Measurements from ENCODE around the gene OR2M7. TPM values are rescaled to one million over a fixed set of nuclear protein-coding genes. Genes with fewer than 3 reads are reported as not detected.

OR2M7 gene
- total RNA-seq, 6 experiments from 2014 or later, result not detected

DNA sequence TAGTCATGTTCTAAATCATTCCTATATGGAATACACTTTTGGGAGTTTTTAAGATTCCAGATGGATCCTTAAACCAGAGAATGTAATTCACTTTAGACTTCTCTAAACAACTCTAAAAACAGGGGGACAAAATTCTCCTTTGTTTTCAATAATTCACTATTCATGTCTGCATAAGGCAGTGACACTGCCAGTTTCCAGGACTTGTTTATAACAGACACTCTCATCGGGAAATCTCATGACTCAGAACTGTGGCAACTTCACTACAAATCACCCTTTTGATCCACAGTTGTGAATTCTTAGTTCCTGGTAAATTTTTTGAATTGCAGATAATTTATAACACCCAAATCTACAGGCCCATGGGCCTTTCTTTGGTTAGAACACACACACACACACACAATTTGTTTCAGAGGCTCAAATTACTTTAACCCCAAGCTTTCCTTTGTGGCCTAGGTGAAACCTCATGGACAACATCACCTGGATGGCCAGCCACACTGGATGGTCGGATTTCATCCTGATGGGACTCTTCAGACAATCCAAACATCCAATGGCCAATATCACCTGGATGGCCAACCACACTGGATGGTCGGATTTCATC, 36.9 kb upstream of the OR2M7 start, which contains the start of gene OR2T4:
OR2T4 (plus strand) TSS at position 545 of the 595 bp plus-strand sequence; CDS start at position 545, 0 bp downstream.
- intact Hi-C loops (cut with DNase I), result no loop called here
- WGBS (ENCODE audit: insufficient coverage, low coverage, low lambda C conversion rate, missing lambda C conversion rate), result 26% methylated on average over 3 of the region's 3 CpGs
- no peaks in the 10 kb centered on the region for H3K27me3 ChIP-seq

DNA sequence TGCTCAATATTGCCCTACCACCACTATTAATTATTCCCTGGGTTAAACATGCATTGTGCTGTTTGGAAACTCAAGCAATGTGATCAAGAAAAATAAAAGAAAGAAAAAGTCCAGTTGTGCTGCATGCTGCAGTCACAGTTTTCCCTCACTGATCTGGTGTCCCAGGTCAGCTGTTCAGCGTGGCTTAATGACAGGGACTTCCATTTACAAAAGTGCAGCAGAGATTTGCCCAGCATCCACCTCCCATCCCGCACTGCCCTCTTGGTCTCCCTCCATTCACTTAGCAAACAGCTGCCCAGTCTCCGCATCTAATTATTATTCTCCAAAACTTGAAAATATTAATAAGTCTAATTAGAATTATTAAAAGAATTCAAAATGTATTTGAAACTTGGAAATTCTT, 35.0 kb upstream of the OR2M7 start:
- no peaks in the 10 kb centered on the region for H3K27me3 ChIP-seq
- DNase-seq (no peak), ATAC-seq (no peak)
- no peaks in the 10 kb centered on the region for H3K4me1 ChIP-seq
- H3K9me3 ChIP-seq, result no peaks in the 10 kb centered on the region
- intact Hi-C loops (cut with DNase I), result no loop called here
- H3K4me3 ChIP-seq, result no peak overlapping the region
- H3K36me3 ChIP-seq, result no peaks in the 10 kb centered on the region
- H3K27ac ChIP-seq, result no peak overlapping the region
- WGBS (ENCODE audit: insufficient coverage, low coverage, low lambda C conversion rate, missing lambda C conversion rate), result 36% methylated on average over 3 of the region's 3 CpGs
- no peak for TF ChIP-seq POLR2A (IDR thresholded peaks at IDR 0.05)
- TF ChIP-seq, protein P1, sequence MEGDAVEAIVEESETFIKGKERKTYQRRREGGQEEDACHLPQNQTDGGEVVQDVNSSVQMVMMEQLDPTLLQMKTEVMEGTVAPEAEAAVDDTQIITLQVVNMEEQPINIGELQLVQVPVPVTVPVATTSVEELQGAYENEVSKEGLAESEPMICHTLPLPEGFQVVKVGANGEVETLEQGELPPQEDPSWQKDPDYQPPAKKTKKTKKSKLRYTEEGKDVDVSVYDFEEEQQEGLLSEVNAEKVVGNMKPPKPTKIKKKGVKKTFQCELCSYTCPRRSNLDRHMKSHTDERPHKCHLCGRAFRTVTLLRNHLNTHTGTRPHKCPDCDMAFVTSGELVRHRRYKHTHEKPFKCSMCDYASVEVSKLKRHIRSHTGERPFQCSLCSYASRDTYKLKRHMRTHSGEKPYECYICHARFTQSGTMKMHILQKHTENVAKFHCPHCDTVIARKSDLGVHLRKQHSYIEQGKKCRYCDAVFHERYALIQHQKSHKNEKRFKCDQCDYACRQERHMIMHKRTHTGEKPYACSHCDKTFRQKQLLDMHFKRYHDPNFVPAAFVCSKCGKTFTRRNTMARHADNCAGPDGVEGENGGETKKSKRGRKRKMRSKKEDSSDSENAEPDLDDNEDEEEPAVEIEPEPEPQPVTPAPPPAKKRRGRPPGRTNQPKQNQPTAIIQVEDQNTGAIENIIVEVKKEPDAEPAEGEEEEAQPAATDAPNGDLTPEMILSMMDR (IDR thresholded peaks at IDR 0.05), result no peak

More for the DNA sequence above, 36.9 kb upstream of the OR2M7 start, which contains the start of gene OR2T4:
- TF ChIP-seq POLR2A (IDR thresholded peaks at IDR 0.05), result no peak
- TF ChIP-seq, protein P1 (IDR thresholded peaks at IDR 0.05), result no peak
- Histone ChIP-seq H3K9me3 (no peaks in the 10 kb centered on the region), H3K4me1 (no peaks in the 10 kb centered on the region), H3K36me3 (no peaks in the 10 kb centered on the region), H3K4me3 (no peak within 1 kb of the TSS), H3K27ac (no peak within 1 kb of the TSS)
- DNase-seq (no peak), ATAC-seq (no peak)

DNA sequence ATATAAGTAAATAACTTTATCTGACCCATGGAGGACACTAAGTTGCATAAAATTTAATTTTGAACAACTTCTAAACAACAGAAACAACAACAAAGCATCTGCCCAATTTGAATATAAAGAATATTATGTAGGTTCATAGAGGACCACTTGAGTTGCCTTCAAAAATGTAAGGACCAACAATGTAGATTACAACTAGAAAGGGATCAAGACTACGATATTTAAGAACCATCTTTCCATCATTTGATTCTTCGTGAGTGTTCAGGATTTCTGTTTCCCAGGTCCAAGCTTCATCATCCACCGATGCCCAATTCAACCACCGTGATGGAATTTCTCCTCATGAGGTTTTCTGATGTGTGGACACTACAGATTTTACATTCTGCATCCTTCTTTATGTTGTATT, 24.1 kb upstream of the OR2M7 start, which contains the start of gene OR14C36:
OR14C36 (plus strand) TSS at position 301 of the 400 bp plus-strand sequence; CDS start at position 301, 0 bp downstream.
- ATAC-seq (no peak), DNase-seq (no peak)
- WGBS (ENCODE audit: insufficient coverage, low coverage, low lambda C conversion rate, missing lambda C conversion rate), result 60% methylated on average over 4 of the region's 4 CpGs
- H3K27ac ChIP-seq, result no peak within 1 kb of the TSS
- H3K27me3 ChIP-seq, result no peaks in the 10 kb centered on the region
- H3K9me3 ChIP-seq, result no peaks in the 10 kb centered on the region
- no peak for TF ChIP-seq POLR2A (IDR thresholded peaks at IDR 0.05)
- TF ChIP-seq, protein P1 (IDR thresholded peaks at IDR 0.05), result no peak
- H3K4me1 ChIP-seq, result no peaks in the 10 kb centered on the region
- intact Hi-C loops (cut with DNase I), result no loop called here
- H3K36me3 ChIP-seq, result no peaks in the 10 kb centered on the region
- H3K4me3 ChIP-seq, result no peak within 1 kb of the TSS

DNA sequence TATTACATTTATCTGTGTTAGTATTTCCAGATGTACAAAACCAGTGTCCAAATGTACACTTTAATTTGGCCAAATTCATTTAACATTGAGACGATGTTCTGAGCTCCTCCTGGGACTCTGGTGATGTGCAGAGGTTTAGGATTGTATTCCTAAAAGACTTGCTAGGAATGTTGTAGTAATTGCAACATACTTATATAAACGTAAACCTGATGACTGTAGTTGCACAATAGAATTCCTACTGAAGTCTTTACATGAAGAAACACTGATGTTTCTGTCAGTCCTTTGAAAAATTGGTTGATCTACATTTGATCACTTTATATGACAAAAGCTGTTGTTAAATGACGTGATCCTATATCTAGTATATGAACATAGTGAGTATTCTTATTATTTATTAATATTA, 19.1 kb upstream of the OR2M7 start:
- Histone ChIP-seq H3K9me3 (no peaks in the 10 kb centered on the region), H3K27ac (no peak overlapping the region), H3K36me3 (no peaks in the 10 kb centered on the region), H3K27me3 (no peaks in the 10 kb centered on the region), H3K4me1 (no peaks in the 10 kb centered on the region), H3K4me3 (no peak overlapping the region)
- ATAC-seq, result no peak
- intact Hi-C loops (cut with DNase I), result no loop called here
- no peak for DNase-seq
- TF ChIP-seq POLR2A (IDR thresholded peaks at IDR 0.05), result no peak
- TF ChIP-seq, protein P1 (IDR thresholded peaks at IDR 0.05), result no peak
- 21% methylated on average over 3 of the region's 3 CpGs for WGBS (ENCODE audit: insufficient coverage, low coverage, low lambda C conversion rate, missing lambda C conversion rate)
